ENCODE measurements around the gene RALB.

- TF ChIP-seq GATA3 (IDR thresholded peaks at IDR 0.05; ENCODE audit: low read depth, low read length) (no peak), GATA2 (IDR thresholded peaks at IDR 0.05; ENCODE audit: low read depth, low read length) (no peak)
Observed at GRCh38 chr2:120204022-120204405, 48.6 kb upstream of the RALB start.

Measured in SH-SY5Y (cell line).